GM12801 (cell line): Measurements from ENCODE around the gene BCL11B.

ENCODE experiments used
- CTCF ChIP-seq: IDR thresholded peaks from one replicate; pipeline ENCODE4 v1.5.1; 2011; ENCODE audit warnings: control low read depth; ENCODE audit not compliant: insufficient read length; ENCODE audit errors: extremely low read depth

The BCL11B gene

GRCh38 chr14:99258876-99259726, 12.9 kb downstream of the BCL11B start:
- no peak for TF ChIP-seq CTCF

DNA sequence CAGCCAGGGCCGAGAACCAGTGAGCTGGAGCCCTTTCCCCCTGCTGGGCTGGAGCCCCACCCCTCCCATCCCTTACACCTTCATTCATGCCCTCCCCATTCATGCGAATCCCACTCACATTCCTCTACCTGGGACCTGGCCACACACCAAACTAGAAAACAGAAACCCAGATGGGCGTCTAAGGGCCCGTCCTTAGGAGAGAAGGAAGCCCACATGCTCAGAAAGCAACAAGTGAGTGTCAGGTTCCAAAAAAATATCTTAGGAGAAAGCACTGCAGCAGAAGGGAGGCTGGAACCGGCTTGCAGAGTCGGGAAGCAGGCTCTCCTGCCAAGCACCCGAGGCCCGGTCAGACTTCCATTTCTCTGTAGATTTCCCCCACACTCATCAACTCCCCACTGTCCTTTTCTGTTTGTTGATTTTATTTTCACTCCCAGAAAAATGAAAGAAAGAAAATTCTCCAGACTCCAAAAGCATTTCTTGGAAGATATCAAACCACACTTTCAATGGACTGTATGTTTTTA, 13.6 kb downstream of the BCL11B start:
- TF ChIP-seq CTCF: no peak

DNA sequence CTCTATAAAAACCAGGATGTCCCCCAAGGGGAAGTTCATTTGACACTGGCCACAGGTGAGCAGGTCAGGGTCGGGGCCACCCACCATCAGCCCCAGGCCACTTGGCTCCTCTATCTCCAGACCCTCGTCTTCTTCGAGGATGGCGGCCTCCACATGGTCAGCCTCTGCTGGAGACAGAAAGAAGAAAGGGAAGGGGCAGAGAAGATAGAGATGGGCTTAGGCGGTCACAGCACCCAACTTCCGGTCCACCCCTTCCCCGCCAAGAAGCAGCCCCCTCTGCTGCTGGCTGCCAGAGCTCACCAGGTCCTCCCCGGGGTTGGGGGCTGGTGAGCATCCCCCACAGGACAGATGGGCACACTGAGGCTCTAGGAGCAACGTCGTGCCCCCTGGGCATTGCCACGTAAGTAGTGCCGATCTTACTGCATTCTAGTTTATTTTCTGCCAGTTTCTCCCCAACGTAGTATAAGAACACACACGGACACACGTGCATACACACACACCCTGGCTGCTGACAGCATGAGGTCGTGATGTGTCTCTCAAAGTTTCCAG, 14.2 kb downstream of the BCL11B start:
- no peak for TF ChIP-seq CTCF

- TF ChIP-seq CTCF: no peak
Measured at GRCh38 chr14:99257122-99257672, 14.8 kb downstream of the BCL11B start.

GRCh38 chr14:99256483-99256874, 15.5 kb downstream of the BCL11B start:
- no peak for TF ChIP-seq CTCF

DNA sequence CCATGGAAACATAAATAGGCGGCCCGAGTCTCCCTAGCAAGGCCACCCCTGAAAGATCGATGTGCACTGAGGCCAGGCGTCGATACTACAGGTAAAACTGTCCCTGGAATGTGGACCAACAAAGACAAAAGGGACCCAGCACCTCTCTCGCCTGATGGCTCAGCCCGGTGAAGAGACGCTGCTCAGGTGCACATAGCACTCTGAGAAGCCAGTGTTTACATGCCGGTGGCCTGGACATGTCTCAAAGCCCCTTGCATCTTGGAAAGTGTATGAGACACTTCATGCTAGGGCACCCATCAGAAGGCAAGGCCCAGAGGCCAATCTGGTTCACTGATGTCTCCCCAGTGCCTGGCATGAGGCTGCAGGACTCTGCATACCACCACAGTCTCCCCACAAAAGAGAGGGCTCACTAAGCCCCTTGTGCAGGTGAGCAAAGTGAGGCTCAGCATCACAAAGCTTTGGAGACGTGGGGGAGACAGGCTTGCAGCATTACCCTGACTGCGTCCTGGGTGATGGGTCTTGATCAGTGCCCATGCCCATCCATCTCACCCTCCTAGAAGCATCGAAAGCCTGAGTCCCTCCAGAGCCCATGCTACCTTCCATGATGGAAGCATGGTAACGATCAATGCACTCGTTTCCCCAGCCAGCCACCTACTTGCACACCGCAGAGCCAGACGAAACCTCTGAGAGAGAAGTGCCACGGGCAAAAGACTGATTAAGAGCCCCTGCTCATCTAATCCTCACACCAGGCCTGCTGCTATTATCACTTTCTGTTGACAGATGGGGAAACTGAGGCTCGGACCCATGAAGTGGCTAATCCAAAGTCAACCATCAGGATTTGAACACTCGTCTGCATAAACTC, 16.1 kb downstream of the BCL11B start:
- TF ChIP-seq CTCF: no peak

DNA sequence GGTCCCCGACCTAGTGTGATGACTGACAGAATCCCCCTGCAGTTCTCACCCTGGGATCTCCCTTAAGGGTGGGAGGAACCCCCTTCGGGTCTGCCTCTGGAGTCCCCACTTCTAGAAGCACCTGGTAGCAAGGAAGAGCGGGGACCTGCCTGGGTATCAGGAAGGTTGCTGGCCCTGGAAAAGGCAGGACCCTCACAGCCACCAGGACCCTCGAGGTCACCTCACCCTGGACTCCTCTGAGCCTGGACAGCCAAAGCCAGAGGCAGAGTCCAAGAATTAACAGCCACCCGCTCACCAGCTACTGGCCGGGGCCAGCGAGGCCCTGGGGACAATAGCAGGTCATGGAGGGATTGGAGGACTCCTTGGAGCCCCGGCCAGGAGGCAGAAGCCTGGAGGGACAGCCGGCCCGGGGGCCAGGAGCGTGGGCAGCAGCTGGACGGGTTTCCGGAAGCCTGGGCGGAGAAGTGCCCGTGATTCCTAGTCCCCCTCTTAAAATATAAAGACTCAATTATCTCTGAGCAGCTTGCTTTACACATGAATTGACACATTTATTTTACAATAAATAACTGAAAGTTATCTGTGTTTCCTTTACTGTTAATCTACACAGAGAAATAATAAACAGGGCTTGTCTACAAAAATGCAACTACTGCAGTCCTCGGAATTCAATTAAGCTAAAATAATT, 17.5 kb downstream of the BCL11B start:
- TF ChIP-seq CTCF: no peak
